22Rv1 (cell line): ENCODE measurements around the gene PHF3.
"Not testable (repeated sequence)": the region's sequence is repeated elsewhere in the genome, so short reads cannot be mapped to it uniquely, and the experiment has no call there.

ENCODE experiments used
- H3K27ac ChIP-seq: fragments of 450-650 bp; 2 replicates; pipeline ENCODE4 v1.5.1; 2017
- CTCF ChIP-seq: fragments of 450-650 bp; IDR thresholded peaks from 2 replicates; pipeline ENCODE4 v1.5.1; 2017; ENCODE audit warnings: mild to moderate bottlenecking
- ZFX ChIP-seq: fragments of 450-650 bp; IDR thresholded peaks from 2 replicates; pipeline ENCODE4 v1.6.1; 2017; ENCODE audit warnings: antibody characterized with exemption, borderline replicate concordance

The PHF3 gene

GRCh38 chr6:63732336-63732735 is 96.7 kb downstream of the PHF3 start:
- TF ChIP-seq CTCF (no peak), ZFX (no peak)
- H3K27ac ChIP-seq = no peak overlapping the region

GRCh38 chr6:63734923-63735322 is 99.3 kb downstream of the PHF3 start:
- no peak overlapping the region for H3K27ac ChIP-seq
- TF ChIP-seq ZFX = no peak
- TF ChIP-seq CTCF = no peak

- H3K27ac ChIP-seq = not testable (repeated sequence)
Measured at GRCh38 chr6:63738190-63738589, 102.6 kb downstream of the PHF3 start.

- TF ChIP-seq CTCF = no peak
- TF ChIP-seq ZFX = no peak
- no peak overlapping the region for H3K27ac ChIP-seq
Measured at GRCh38 chr6:63739094-63739687, 103.6 kb downstream of the PHF3 start.

GRCh38 chr6:63740709-63741108 is 105.1 kb downstream of the PHF3 start:
- H3K27ac ChIP-seq = no peak overlapping the region

GRCh38 chr6:63742060-63742459 is 106.5 kb downstream of the PHF3 start:
- TF ChIP-seq CTCF = no peak
- TF ChIP-seq ZFX = no peak

More at GRCh38 chr6:63740709-63741108, 105.1 kb downstream of the PHF3 start:
- TF ChIP-seq CTCF (no peak), ZFX (no peak)

GRCh38 chr6:63743691-63744090 is 108.1 kb downstream of the PHF3 start:
- H3K27ac ChIP-seq = no peak overlapping the region
- no peak for TF ChIP-seq ZFX
- TF ChIP-seq CTCF = no peak

More at GRCh38 chr6:63742060-63742459, 106.5 kb downstream of the PHF3 start:
- H3K27ac ChIP-seq = no peak overlapping the region

GRCh38 chr6:63744810-63745209 is 109.2 kb downstream of the PHF3 start:
- no peak overlapping the region for H3K27ac ChIP-seq
- TF ChIP-seq ZFX (no peak), CTCF (no peak)
